HUES48 (cell line): Measurements from ENCODE around the gene AGTR1.

Source experiments
- H3K27ac ChIP-seq: one replicate; pipeline ENCODE4 v1.7.0; 2013; ENCODE audit warnings: low read depth, low read length, inconsistent platforms
- H3K27me3 ChIP-seq: 2 replicates; pipeline ENCODE4 v1.6.1; 2013; ENCODE audit warnings: mild to moderate bottlenecking, low read length; ENCODE audit not compliant: control insufficient read depth, insufficient read depth
- H3K36me3 ChIP-seq: 2 replicates; pipeline ENCODE4 v1.6.1; 2013; ENCODE audit warnings: low read length; ENCODE audit not compliant: control insufficient read depth, insufficient read depth
- H3K4me1 ChIP-seq: 2 replicates; pipeline ENCODE4 v1.6.1; 2013; ENCODE audit warnings: mild to moderate bottlenecking, low read length; ENCODE audit not compliant: control insufficient read depth, insufficient read depth
- H3K4me3 ChIP-seq: 2 replicates; pipeline ENCODE4 v1.5.1; 2013; ENCODE audit warnings: mild to moderate bottlenecking, low read depth, low read length
- H3K9ac ChIP-seq: 2 replicates; pipeline ENCODE4 v1.6.1; 2013; ENCODE audit warnings: mild to moderate bottlenecking, low read depth, low read length, moderate library complexity
- H3K9me3 ChIP-seq: 2 replicates; pipeline ENCODE4 v1.6.1; 2013; ENCODE audit warnings: low read length; ENCODE audit not compliant: control insufficient read depth, insufficient read depth

The AGTR1 gene

GRCh38 chr3:148697306-148698189 lies at the start of gene AGTR1:
Gene AGTR1, plus strand, starts transcription at chr3:148697903. Its CDS starts 43,133 bp downstream, at chr3:148741036.
- peak within 1 kb of the TSS; percentile 56 for H3K4me3 ChIP-seq
- no peak within 1 kb of the TSS for H3K27ac ChIP-seq
- H3K36me3 ChIP-seq = no peaks in the 10 kb centered on the region
- peaks cover 38% of the 10 kb centered on the region for H3K27me3 ChIP-seq
- H3K9ac ChIP-seq = no peak within 1 kb of the TSS
- H3K9me3 ChIP-seq = no peaks in the 10 kb centered on the region
- H3K4me1 ChIP-seq = no peaks in the 10 kb centered on the region

- Histone ChIP-seq H3K36me3 (no peaks in the 10 kb centered on the region), H3K4me3 (no peak overlapping the region), H3K9me3 (no peaks in the 10 kb centered on the region), H3K4me1 (peaks cover 2% of the 10 kb centered on the region; the same call in 1 of the 2 replicates), H3K27ac (no peak overlapping the region), H3K9ac (no peak overlapping the region), H3K27me3 (no peaks in the 10 kb centered on the region)
Measured at GRCh38 chr3:148648685-148649352, 48.9 kb upstream of the AGTR1 start.

- no peaks in the 10 kb centered on the region for H3K27me3 ChIP-seq
- H3K9me3 ChIP-seq = no peaks in the 10 kb centered on the region
- H3K36me3 ChIP-seq = no peaks in the 10 kb centered on the region
- H3K4me1 ChIP-seq = no peaks in the 10 kb centered on the region
- H3K4me3 ChIP-seq = no peak overlapping the region
- H3K9ac ChIP-seq = no peak overlapping the region
- no peak overlapping the region for H3K27ac ChIP-seq
Measured at GRCh38 chr3:148651549-148651948, 46.2 kb upstream of the AGTR1 start.

- Histone ChIP-seq H3K9me3 (no peaks in the 10 kb centered on the region), H3K27me3 (no peaks in the 10 kb centered on the region), H3K9ac (no peak overlapping the region), H3K27ac (no peak overlapping the region), H3K36me3 (no peaks in the 10 kb centered on the region), H3K4me3 (no peak overlapping the region), H3K4me1 (no peaks in the 10 kb centered on the region)
Measured at GRCh38 chr3:148654433-148654832, 43.3 kb upstream of the AGTR1 start.

GRCh38 chr3:148657470-148657869 lies 40.2 kb upstream of the AGTR1 start:
- Histone ChIP-seq H3K27me3 (no peaks in the 10 kb centered on the region), H3K9ac (no peak overlapping the region), H3K4me1 (no peaks in the 10 kb centered on the region), H3K36me3 (no peaks in the 10 kb centered on the region), H3K9me3 (no peaks in the 10 kb centered on the region), H3K27ac (no peak overlapping the region), H3K4me3 (no peak overlapping the region)

- Histone ChIP-seq H3K36me3 (no peaks in the 10 kb centered on the region), H3K9me3 (no peaks in the 10 kb centered on the region), H3K27me3 (no peaks in the 10 kb centered on the region), H3K4me3 (no peak overlapping the region), H3K4me1 (no peaks in the 10 kb centered on the region), H3K27ac (no peak overlapping the region), H3K9ac (no peak overlapping the region)
Measured at GRCh38 chr3:148659512-148659911, 38.2 kb upstream of the AGTR1 start.

GRCh38 chr3:148680289-148680688 lies 17.4 kb upstream of the AGTR1 start:
- Histone ChIP-seq H3K4me3 (no peak overlapping the region), H3K27me3 (no peaks in the 10 kb centered on the region), H3K9me3 (no peaks in the 10 kb centered on the region), H3K9ac (no peak overlapping the region), H3K36me3 (no peaks in the 10 kb centered on the region), H3K4me1 (no peaks in the 10 kb centered on the region), H3K27ac (no peak overlapping the region)

GRCh38 chr3:148681080-148681479 lies 16.6 kb upstream of the AGTR1 start:
- H3K36me3 ChIP-seq = no peaks in the 10 kb centered on the region
- H3K9me3 ChIP-seq = no peaks in the 10 kb centered on the region
- H3K9ac ChIP-seq = no peak overlapping the region
- no peak overlapping the region for H3K4me3 ChIP-seq
- H3K4me1 ChIP-seq = no peaks in the 10 kb centered on the region
- H3K27ac ChIP-seq = no peak overlapping the region
- H3K27me3 ChIP-seq = no peaks in the 10 kb centered on the region

GRCh38 chr3:148682997-148683396 lies 14.7 kb upstream of the AGTR1 start:
- H3K9me3 ChIP-seq = no peaks in the 10 kb centered on the region
- no peak overlapping the region for H3K27ac ChIP-seq

GRCh38 chr3:148694116-148694515 lies 3.6 kb upstream of the AGTR1 start:
- Histone ChIP-seq H3K4me1 (no peaks in the 10 kb centered on the region), H3K36me3 (no peaks in the 10 kb centered on the region), H3K27me3 (peaks cover 33% of the 10 kb centered on the region), H3K9me3 (no peaks in the 10 kb centered on the region), H3K27ac (no peak overlapping the region), H3K4me3 (no peak overlapping the region), H3K9ac (no peak overlapping the region)

More at GRCh38 chr3:148682997-148683396, 14.7 kb upstream of the AGTR1 start:
- Histone ChIP-seq H3K4me1 (no peaks in the 10 kb centered on the region), H3K36me3 (no peaks in the 10 kb centered on the region), H3K4me3 (no peak overlapping the region), H3K27me3 (no peaks in the 10 kb centered on the region), H3K9ac (no peak overlapping the region)

- Histone ChIP-seq H3K27ac (no peak overlapping the region), H3K9me3 (no peaks in the 10 kb centered on the region), H3K27me3 (peaks cover 38% of the 10 kb centered on the region), H3K36me3 (no peaks in the 10 kb centered on the region), H3K4me1 (no peaks in the 10 kb centered on the region), H3K9ac (no peak overlapping the region), H3K4me3 (peak overlapping the region; percentile 56)
Measured at GRCh38 chr3:148698190-148698810, 597 bp downstream of the AGTR1 start.
